GM21381 (cell line): ENCODE measurements around the gene EFNA2.

Source experiments
- ATAC-seq: cut with Tn5 transposase; IDR thresholded peaks from one replicate; pipeline ENCODE4 v1.9.1; 2021; ENCODE audit warnings: mild to moderate bottlenecking, moderate library complexity; ENCODE audit not compliant: unreplicated experiment

Gene EFNA2

DNA sequence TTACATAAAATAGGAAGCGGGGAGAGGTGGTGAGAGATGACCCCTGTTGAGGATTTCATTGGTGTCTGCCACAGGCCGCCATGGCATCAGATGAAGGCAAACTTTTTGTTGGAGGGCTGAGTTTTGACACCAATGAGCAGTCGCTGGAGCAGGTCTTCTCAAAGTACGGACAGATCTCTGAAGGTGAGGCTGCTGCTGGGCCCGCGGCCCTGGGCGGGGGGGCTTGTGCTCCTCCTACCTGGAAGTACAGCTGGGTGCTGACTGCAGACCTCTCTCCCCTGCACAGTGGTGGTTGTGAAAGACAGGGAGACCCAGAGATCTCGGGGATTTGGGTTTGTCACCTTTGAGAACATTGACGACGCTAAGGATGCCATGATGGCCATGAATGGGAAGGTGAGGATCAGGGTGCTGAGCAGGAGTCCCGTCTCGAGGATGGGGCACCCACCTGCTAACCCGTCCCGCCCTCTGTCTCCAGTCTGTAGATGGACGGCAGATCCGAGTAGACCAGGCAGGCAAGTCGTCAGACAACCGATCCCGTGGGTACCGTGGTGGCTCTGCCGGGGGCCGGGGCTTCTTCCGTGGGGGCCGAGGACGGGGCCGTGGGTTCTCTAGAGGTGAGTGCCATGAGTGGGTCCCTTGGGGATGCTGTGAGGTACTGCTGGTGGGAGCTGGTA lies 14.7 kb upstream of the EFNA2 start:
- ATAC-seq, result no peak

DNA sequence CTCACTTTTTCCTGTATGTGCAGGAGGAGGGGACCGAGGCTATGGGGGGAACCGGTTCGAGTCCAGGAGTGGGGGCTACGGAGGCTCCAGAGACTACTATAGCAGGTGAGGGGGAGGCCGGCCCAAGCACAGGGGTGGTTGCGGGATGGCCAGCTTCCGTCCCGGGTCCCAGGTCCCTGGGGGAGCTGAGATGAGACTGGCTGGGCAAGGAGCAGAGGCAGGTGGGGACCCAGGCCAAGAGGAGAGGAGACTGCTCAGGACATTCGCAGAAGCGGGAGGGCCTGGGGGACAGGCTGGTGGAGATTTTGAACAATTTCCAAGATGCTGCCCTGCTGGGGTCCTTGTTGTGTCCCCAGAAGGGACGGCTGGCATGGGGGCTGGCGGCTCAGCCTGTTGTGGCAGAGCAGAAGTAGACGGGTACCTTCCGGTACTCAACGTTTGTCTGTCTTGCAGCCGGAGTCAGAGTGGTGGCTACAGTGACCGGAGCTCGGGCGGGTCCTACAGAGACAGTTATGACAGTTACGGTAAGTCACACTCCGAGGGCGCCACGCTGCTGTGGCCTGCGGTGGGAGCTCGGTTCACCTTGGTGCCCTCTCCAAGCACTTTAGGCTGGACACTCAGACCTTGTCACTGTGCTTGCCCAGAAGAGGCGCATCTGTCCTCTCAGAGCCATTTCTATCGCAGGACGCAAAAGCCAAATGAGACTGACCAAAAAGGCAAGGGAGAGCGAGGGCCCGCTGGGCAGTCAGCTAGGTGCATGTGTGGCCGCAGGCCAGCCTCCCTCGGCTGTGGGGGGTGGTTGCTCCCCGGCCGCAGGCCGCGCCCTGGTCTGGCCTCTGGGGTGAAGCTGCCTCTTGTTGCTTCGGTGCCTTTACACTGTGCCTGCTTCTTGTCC lies 13.9 kb upstream of the EFNA2 start:
- no peak for ATAC-seq

DNA sequence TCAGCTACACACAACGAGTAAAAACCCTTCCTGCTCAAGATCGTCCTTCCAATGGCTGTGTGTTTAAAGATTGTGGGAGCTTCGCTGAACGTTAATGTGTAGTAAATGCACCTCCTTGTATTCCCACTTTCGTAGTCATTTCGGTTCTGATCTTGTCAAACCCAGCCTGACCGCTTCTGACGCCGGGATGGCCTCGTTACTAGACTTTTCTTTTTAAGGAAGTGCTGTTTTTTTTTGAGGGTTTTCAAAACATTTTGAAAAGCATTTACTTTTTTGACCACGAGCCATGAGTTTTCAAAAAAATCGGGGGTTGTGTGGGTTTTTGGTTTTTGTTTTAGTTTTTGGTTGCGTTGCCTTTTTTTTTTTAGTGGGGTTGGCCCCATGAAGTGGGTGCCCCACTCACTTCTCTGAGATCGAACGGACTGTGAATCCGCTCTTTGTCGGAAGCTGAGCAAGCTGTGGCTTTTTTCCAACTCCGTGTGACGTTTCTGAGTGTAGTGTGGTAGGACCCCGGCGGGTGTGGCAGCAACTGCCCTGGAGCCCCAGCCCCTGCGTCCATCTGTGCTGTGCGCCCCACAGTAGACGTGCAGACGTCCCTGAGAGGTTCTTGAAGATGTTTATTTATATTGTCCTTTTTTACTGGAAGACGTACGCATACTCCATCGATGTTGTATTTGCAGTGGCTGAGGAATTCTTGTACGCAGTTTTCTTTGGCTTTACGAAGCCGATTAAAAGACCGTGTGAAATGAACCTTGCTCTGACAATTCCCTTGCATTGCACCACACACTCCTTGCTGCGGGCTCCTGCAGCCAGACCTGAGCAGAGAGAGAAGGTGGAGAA lies 13.0 kb upstream of the EFNA2 start:
- ATAC-seq, result no peak

DNA sequence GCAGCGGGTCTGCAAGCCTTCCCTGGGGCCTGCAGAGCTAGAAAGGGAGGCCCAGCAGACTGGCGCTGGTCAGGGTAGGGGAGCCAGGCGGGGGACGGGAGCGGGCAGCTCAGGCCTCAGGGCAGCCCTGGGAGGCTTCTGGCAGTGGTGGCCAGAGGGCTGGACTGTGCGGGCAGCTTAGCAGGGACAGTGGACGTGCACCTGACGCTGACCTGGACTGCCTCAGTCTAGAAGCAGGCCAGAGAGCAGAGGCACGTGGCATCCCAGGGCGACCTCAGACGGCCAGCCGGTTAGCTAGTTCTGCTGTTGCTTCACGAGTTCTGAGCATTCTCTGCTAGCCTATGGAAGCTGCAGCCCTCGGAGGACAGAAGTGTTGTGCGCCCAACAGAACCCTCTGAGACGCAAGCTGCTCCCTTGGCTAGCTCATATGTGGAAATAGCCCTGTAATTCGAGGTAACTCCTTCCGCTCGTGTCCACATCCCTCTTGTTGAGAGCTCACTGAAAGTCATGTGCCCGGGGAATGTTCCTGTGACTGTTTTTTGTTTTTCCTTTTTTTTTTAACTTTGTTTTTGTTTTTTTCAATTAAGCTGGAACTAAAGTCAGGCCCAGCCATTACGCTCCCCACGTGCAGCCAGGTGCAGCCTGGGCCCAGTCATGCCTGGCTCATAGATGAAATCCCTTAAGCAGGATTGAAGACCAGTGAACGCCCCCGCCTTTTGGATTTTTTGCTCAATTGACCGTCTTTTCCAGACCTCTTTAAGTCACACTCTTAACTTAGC lies 12.2 kb upstream of the EFNA2 start:
- ATAC-seq, result no peak

DNA sequence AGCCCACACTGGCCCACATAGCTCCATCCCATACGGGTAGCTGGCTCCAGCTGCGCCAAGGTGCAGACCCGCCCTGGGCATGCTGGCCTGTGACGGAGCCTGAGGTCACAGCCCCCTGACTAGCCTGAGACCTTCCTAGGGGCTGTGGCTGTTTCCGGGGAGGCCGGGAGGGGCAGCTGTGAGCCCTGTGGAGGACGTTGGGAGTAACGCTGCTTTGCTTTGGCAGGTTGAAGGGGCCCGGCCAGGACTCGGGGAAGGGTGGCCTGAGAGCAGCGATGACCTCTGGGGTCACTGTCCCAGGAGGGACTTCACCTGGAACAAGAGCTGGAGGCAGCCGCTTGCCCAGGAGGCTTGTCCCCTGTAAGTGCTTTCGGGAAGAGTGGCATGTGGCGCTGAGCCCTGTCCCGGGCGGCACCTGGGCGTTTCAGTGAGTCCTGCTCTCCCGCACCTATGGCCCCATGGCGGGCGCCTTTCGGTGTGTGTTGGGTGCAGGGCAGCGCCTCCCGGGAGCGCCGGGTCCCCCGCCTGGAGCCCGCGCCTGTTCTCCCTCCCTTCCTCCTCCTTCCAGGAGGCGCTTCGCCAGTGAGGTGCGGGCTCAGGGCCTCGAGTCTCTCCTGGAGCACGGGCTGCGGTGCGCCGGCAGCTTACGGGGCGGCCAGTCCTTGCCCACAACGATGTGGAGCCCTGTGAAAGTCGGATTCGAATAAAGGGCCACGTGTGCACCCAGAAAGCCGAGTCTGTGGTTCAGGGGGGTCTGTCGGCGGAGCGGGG lies 11.4 kb upstream of the EFNA2 start:
- no peak for ATAC-seq

DNA sequence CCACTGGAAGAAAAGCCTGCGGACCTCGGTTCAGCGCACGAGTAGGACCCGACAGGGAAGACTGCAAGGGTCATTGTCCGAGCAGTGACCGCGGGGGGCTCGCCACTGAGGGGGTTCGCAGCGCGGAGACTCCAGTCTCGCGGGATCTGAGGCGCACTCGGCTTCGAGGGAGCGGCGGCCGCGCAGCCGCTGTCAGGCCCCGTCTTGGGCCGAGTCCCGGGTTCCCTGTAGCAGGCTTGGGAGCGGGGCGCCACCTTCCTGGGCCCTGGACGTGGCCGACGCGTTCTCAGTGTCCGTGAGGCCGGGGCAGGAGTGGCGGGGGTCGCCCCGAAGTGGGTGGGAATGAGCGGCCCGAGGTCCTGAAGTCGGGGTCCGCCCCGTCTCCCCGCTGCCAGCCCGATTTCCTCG lies 10.8 kb upstream of the EFNA2 start:
- ATAC-seq, result no peak

DNA sequence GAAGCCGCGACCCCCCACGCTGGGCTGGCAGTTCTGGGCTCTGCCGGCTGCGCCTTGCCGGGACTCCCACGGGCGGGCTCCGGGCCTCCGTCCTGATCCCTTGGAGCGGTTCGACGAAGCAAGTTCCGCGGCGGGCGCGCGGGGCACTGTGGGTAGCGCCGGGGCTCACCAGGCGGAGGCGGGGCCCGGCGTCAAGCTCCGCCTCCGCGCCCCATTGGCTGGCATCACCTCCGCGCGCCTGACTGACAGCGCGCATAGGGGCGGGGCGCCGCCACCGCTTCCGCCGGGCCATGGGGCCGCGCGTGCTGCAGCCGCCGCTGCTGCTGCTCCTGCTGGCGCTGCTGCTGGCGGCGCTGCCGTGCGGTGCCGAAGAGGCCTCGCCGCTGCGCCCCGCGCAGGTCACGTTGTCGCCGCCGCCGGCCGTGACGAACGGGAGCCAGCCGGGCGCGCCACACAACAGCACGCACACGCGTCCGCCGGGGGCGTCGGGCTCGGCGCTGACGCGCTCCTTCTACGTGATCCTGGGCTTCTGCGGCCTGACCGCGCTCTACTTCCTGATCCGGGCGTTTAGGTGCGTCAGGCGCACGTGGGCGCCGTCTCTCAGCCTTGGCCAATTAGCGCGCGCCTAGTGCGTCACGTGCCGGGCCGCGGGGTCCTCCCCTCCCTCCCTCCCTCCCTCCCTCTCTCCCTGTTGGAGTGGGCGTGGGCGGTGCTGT lies 10.3 kb upstream of the EFNA2 start, which contains the start of gene FAM174C:
Gene FAM174C (plus strand): TSS at position 271 of the 716 bp plus-strand sequence. CDS start 20 bp downstream, at position 291.
- peak; percentile 70 for ATAC-seq

DNA sequence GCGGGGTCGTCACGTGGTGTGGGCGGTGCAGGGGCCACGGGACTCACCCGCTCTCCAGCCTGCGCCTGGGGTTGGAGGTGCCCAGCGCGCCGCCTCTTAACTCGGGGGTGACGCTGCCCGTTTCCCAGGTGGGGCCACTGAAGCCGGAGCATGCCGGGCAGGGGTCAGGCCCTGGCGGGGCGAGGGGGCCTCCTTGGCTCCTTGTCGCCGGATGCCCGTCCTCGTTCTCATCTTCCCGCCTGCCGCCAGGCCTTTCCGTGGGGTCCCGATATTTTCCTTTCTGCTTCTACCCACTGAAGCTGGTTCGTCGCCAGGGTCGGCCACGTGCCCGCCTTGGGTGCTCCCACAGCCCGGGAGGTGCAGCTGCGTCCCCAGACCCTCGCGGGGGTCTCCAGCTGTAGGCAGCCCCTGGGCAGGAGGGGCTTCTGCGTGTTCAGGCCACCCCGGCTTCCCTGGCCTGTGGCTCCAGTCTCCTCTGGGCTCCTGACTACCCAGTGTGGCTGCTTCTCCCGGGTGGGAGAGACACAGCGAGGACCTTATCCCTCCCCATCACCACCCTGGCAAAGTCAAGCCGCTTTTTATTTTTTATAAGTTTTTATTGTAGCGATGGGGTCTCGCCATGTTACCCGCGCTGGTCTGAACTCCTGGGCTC lies 9.6 kb upstream of the EFNA2 start:
- no peak for ATAC-seq

DNA sequence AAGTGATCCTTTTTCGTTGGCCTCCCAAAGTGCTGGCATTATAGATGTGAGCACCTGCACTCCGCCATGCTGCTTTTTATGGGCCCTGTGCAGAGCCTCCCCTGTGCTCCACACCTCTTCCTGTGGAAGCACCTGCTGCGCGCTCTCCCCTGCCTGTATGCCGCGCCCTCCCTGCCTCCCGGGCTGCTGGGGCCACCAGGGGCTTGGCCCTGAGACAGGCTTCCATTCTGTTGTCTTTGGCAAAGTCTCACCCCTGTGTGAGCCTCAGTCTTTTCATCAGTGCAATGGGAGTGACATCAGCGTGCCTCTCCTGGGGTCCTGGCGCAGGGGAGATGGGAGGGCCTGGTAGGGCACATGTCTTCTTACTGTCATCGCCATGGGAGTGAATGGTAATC lies 9.0 kb upstream of the EFNA2 start:
- ATAC-seq, result no peak

DNA sequence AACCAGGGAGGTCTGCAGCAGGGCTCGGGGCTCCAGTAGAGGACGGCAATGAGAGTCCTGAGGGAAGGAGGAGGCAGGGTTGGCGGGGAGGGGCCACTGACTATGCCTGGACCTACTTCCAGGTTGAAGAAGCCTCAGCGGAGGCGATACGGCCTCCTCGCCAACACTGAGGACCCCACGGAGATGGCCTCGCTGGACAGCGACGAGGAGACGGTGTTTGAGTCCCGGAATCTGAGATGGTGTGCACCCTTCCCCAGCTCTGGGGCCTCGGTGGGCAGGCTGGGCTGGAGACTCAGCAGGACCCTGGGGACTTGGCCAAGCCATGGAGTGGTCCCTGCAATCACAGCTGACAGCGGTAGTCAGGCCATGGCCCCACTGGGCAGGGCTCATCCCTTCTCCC lies 8.6 kb upstream of the EFNA2 start:
- ATAC-seq, result no peak

DNA sequence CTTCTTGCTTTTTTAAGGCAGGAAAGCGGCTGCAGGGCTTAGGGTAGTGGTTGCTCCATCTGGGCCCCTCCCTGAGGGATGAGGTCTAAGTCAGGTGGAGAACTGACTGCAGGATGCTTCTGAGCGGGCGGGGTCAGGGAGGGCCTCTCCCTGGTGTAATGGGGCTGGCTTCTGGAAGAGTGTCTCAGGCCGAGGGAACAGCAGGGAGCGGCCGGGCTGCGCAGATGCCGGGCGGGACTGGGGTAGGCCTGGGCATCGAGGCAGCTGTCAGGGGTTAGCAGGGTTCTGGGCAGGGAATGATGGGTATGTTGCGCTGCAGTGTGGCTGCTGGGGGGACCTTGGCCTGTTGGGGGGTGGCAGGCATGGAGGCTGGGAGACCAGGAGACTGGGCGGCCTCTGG lies 7.6 kb upstream of the EFNA2 start:
- ATAC-seq, result no peak

DNA sequence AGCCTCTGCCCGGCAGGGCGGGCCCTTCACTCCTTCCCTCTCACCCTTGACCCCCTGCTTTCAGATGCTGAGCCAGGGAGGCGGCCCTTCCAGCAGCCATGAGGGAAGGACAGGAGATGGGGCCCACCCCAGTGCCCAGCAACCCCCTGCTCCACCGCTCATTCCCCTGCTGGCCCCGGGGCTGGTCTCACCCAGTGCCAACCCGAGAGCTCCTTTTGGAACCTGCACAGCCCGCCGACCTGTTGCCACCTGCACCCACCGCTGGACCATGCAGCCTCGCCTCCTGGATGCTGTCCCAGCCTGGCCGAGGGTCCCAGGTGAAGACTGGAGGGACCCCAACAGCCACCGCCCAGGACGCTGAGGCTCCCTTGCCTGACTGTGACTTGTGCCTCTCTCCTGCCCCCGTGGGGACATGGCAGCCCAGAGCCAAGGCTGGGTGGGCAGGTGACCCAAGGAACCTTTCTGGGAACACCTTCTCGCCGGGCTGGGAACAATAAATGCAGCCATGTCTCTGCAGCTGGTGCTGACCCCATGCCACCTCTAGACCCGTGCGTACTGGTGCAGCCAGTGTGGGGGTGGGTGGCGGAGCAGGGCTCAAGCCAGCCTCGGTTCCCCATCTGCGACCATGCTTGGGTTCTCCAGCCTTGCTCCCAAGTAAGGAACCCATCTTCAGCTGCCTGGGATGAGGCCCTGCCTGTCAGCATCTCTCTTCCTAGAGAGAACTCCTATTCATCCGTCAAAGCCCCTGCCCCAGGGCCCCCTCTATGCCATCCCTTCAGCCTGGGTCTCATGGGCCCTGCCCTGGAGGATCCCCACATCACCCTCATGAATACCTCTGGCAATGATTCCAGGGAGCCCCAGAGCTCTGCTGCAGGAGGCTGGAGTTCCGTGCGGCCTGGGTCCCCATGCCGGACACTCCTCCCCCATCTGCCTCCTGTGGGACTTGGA lies 6.7 kb upstream of the EFNA2 start:
- no peak for ATAC-seq

DNA sequence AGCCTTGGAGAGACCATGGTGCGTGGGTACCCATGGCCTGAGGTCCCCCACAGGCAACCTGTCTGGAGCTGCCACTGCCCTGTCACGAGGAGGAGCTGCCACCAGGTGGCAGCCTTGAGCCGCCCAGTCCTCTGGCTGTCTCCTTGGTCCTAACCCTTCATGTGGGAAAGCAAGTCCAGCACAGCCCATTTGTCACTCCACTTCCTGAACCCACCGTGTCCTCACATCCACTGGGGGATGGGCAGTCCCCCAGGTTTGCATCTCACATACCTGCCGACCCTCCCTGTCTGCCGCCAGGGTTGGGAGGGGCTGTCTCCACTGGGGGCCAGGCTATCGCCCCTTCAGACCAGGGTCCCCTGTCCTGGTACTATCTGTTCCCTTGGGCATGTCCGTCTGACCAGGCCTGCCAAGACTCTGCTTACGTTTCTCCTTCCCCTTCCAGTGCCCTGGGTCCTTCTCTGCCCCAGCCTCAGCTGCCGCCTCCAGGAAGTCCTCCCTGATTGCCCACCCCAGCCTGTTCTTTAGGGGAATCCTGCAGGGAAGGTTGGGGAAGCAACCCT lies 5.8 kb upstream of the EFNA2 start:
- no peak for ATAC-seq

DNA sequence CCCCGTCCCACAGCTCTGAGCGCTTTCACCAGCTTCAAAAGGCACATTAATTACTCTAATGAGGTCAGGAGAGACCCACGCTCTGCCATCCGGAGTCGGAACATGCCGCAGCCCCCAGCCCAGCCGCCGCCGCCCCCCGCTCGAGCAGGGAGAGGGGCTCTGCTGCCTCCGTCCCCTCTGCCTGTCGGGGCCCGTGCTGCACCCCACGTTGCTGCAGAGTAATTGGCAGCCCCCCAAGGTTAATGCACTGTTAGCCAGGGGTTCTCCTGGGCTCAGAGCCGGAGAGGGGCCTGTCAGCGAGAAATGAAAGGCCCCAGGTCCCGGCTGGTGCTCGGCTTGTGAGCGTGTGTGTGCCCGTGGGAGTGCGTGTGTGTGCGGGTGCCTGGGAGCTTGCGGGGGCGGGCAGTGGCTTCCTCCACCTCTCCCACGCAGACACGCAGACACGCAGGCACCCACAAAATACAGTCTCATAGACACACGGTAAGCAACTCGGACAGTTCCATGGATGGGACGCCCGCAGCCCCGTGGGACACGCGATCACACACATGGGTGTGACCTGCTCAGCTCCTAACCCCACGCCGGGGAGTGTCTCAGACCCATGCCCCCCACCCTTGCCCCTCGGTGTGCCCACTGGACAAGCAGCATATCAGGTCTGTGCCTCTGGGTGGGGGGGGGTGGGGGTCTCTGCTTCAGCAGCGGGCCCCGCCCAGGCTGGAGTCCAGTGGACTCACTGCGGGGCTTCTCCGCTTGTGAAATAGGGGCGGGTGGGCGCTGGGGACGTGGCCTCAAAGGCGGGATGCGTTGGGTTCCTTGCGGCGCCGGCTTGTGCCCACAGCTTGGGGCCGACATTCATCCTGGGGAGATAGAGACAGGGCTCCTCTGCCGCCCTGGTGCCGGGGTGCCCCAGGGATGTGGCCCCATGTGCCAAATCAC lies 4.8 kb upstream of the EFNA2 start:
- ATAC-seq, result no peak

DNA sequence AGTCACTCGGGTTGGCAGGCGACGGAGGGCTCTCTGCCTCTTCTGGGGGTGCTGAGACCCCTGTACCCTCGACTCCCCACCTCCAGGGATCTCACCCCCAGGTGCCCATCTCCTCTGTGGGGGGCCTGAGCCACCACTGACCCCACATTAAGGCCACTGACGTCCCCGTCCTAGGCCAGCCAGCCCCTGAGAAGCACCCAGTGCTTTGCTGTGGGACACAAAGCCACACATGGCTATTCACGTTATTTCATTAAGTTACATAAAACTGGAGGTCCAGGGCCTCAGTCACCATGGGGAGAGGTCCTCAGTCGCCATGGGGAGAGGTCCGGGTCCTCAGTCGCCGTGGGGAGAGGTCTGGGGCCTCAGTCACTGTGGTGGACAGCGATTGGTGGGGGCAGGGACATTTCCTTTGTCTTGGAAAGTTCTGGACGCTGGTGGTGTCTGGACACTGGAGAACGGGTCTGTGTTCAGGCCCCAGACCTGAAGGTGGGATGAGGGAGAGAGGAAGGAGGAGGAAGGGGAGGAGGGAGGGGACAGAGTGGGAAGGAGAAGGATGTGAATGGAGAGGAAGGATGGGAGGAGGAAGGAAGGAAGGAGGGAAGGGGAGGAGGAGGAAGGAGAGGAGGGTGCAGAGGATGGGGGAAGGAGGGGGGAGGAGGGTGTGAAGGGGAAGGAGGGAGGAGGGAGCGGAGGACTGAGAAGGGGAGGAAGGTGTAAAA lies 3.9 kb upstream of the EFNA2 start:
- ATAC-seq, result no peak
